ENCODE measurements around the gene SNX21. TPM values are rescaled to one million over a fixed set of nuclear protein-coding genes. Genes with fewer than 3 reads are reported as not detected.

SNX21 gene
- total and polyA plus RNA-seq, 9 of the 15 experiments (the other 6 are each of a cell fraction or from before 2014, with no cell fraction given): 0.10 to 1.2 (median 0.42) TPM

GRCh38 chr20:45850926-45851325 lies 17.3 kb downstream of the SNX21 start (continued):
- TF ChIP-seq PKNOX1 (IDR thresholded peaks at IDR 0.05) (peak; percentile 50; the same call in 1 of the 2 replicates), DACH1 (IDR thresholded peaks at IDR 0.05; ENCODE audit: partially characterized antibody) (no peak), ZNF76 (CRISPR knock-in tag; IDR thresholded peaks at IDR 0.05; ENCODE audit: borderline replicate concordance) (no peak), KDM1A (IDR thresholded peaks at IDR 0.05) (peak; percentile 65 to 67; a peak in 2 of 4 replicates), FOSL1 (tag; conservative IDR thresholded peaks at IDR 0.05) (peak; percentile 49; the same call in 1 of the 2 replicates), CEBPB (tag; IDR thresholded peaks at IDR 0.05) (no peak), CLOCK (CRISPR knock-in tag; IDR thresholded peaks at IDR 0.05; ENCODE audit: borderline replicate concordance) (no peak), CTBP1 (IDR thresholded peaks at IDR 0.05; ENCODE audit: borderline replicate concordance) (peak; percentile 53; the same call in 1 of the 2 replicates), ZBTB2 (IDR thresholded peaks at IDR 0.05) (peak; percentile 44; the same call in 1 of the 2 replicates), CBX3 (IDR thresholded peaks at IDR 0.05; ENCODE audit: borderline replicate concordance in 1 of 2, low read length in 2 of 2) (peak in 1 of 2 experiments; percentile 58; a peak in 1 of 3 replicates), FOXK2 (conservative IDR thresholded peaks at IDR 0.05 in 1 of 2, IDR thresholded peaks at IDR 0.05 in 1 of 2; ENCODE audit: low read depth in 2 of 2) (peak; percentile 43 to 55; a peak in 2 of 4 replicates), USF2 (CRISPR knock-in tag; IDR thresholded peaks at IDR 0.05) (no peak), HMG20A (CRISPR knock-in tag; conservative IDR thresholded peaks at IDR 0.05) (no peak), MAZ (CRISPR knock-in tag; conservative IDR thresholded peaks at IDR 0.05 in 1 of 2, IDR thresholded peaks at IDR 0.05 in 1 of 2) (no peak), ZBTB12 (CRISPR knock-in tag; IDR thresholded peaks at IDR 0.05) (no peak), GATA2 (CRISPR knock-in tag; IDR thresholded peaks at IDR 0.05) (peak; percentile 50; the same call in 1 of the 2 replicates)
